Gastrocnemius medialis (tissue), 4 donors: ENCODE data around the gene SPATA2.

Experiments
- POLR2A ChIP-seq, 2 donors: fragments of 450-650 bp; IDR thresholded peaks; one replicate each; pipeline ENCODE4 v1.6.1; 2017; ENCODE audit warnings: antibody characterized with exemption in 2 of 2, mild to moderate bottlenecking in 2 of 2, moderate library complexity in 2 of 2
- TF ChIP-seq, protein P1 (sequence below), 5 experiments: fragments of 450-650 bp in 3 of 5; fragments of 200-600 bp in 2 of 5; sonication (generic) in 2 of 5; IDR thresholded peaks in 4 of 5; conservative IDR thresholded peaks in 1 of 5; 1 replicate in 4 of 5; 2 replicates in 1 of 5; pipeline ENCODE4 v1.5.1; 2016 to 2019; ENCODE audit warnings: antibody characterized with exemption in 5 of 5, mild to moderate bottlenecking in 3 of 5, moderate library complexity in 3 of 5

- TF ChIP-seq, protein P1, sequence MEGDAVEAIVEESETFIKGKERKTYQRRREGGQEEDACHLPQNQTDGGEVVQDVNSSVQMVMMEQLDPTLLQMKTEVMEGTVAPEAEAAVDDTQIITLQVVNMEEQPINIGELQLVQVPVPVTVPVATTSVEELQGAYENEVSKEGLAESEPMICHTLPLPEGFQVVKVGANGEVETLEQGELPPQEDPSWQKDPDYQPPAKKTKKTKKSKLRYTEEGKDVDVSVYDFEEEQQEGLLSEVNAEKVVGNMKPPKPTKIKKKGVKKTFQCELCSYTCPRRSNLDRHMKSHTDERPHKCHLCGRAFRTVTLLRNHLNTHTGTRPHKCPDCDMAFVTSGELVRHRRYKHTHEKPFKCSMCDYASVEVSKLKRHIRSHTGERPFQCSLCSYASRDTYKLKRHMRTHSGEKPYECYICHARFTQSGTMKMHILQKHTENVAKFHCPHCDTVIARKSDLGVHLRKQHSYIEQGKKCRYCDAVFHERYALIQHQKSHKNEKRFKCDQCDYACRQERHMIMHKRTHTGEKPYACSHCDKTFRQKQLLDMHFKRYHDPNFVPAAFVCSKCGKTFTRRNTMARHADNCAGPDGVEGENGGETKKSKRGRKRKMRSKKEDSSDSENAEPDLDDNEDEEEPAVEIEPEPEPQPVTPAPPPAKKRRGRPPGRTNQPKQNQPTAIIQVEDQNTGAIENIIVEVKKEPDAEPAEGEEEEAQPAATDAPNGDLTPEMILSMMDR (IDR thresholded peaks at IDR 0.05 in 4 of 5, conservative IDR thresholded peaks at IDR 0.05 in 1 of 5) = peak; percentile 87 to 95 (median 88)
- no peak for TF ChIP-seq POLR2A (IDR thresholded peaks at IDR 0.05)
These were observed 13.2 kb upstream of the SPATA2 start for GRCh38 chr20:49928411-49929141.
